Motor neuron (in vitro differentiated cells): Measurements from ENCODE around the gene RGMB. TPM values are rescaled to one million over a fixed set of nuclear protein-coding genes. Genes with fewer than 3 reads are reported as not detected.

Experiments used
- total RNA-seq, 8 experiments: library from RNA; unstranded; fragments of 300-600 nt; gene quantifications; 2 replicates each; pipeline versions ENCODE4 v1.2.3 to v1.2.4, GENCODE V29; 2022

The RGMB gene
- total RNA-seq, 8 experiments from 2014 or later, result 4.2 to 92.9 (median 32.5) TPM

Other genes with a start within 250 kb of the RGMB start
- gene CHD1, start 155.3 kb downstream of the RGMB start, total RNA-seq, result 10 to 100 TPM; 29.9 to 81.4 (median 50.0) TPM